Measurements from ENCODE around the gene IRF8. TPM values are rescaled to one million over a fixed set of nuclear protein-coding genes. Genes with fewer than 3 reads are reported as not detected.
A peak's percentile ranks its signal among the peaks of the same experiment; 100 is the strongest.

The IRF8 gene
- total RNA-seq, 1 donor from 2014 or later = 2.2 TPM

DNA sequence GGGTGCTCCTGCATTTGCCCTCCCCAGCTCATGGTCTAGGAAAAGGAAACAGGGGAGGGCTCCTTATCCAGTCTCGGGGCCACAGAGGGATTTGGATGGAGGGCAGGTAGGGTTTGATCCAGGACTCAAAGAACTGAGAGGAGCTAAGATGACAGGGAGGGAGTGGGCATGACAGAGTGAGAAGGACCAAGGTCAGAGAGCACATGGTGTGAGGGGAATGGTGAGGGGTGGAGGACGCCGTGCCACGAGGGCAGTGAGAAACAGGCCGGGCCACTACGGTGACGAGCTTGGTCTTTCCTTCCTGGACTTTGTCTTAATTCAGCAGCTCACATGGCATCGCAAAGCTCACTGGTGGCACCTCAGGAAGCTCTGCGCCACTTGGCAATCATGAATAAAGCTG is 35.2 kb downstream of the IRF8 start:
- DNase-seq (ENCODE audit: low read depth) = no peak
- H3K4me3 ChIP-seq (ENCODE audit: low read depth, low read length) = no peak overlapping the region
- H3K36me3 ChIP-seq (ENCODE audit: control insufficient read depth, insufficient read depth, low read length) = no peaks in the 10 kb centered on the region
- no peaks in the 10 kb centered on the region for H3K27me3 ChIP-seq (ENCODE audit: control insufficient read depth, insufficient read depth, low read length)
- TF ChIP-seq, protein P1, sequence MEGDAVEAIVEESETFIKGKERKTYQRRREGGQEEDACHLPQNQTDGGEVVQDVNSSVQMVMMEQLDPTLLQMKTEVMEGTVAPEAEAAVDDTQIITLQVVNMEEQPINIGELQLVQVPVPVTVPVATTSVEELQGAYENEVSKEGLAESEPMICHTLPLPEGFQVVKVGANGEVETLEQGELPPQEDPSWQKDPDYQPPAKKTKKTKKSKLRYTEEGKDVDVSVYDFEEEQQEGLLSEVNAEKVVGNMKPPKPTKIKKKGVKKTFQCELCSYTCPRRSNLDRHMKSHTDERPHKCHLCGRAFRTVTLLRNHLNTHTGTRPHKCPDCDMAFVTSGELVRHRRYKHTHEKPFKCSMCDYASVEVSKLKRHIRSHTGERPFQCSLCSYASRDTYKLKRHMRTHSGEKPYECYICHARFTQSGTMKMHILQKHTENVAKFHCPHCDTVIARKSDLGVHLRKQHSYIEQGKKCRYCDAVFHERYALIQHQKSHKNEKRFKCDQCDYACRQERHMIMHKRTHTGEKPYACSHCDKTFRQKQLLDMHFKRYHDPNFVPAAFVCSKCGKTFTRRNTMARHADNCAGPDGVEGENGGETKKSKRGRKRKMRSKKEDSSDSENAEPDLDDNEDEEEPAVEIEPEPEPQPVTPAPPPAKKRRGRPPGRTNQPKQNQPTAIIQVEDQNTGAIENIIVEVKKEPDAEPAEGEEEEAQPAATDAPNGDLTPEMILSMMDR (IDR thresholded peaks at IDR 0.05; ENCODE audit: insufficient read depth, low read length, poor library complexity, severe bottlenecking) = no peak

DNA sequence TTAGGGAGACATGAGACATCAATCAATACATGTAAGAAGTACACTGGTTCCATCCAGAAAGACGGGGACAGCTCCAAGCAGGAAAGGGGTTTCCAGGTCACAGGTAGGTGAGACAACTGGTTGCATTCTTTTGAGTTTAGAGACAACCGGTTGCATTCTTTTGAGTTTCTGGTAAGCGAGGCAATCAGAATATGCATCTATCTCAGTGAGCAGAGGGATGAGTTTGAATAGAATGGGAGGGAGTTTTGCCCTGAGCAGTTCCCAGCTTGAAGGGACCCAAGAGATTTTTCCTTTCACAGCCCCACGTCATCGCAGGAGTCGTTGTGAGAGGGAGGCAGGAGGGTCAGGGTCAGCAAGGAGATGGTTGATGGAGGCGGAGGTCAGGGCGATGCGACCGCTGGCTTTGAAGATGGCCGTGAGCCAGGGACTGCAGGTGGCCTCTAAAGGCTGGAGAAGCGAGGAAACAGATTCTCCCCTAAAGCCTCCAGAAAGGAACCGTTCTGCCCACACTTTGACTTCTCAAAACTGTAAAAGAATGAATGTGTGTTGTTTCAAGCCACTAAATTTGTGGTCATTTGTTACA is 36.5 kb downstream of the IRF8 start:
- no peak for DNase-seq (ENCODE audit: low read depth)
- Histone ChIP-seq H3K4me3 (ENCODE audit: low read depth, low read length) (no peak overlapping the region), H3K27me3 (ENCODE audit: control insufficient read depth, insufficient read depth, low read length) (no peaks in the 10 kb centered on the region), H3K36me3 (ENCODE audit: control insufficient read depth, insufficient read depth, low read length) (no peaks in the 10 kb centered on the region)
- TF ChIP-seq, protein P1 (IDR thresholded peaks at IDR 0.05; ENCODE audit: insufficient read depth, low read length, poor library complexity, severe bottlenecking) = no peak

DNA sequence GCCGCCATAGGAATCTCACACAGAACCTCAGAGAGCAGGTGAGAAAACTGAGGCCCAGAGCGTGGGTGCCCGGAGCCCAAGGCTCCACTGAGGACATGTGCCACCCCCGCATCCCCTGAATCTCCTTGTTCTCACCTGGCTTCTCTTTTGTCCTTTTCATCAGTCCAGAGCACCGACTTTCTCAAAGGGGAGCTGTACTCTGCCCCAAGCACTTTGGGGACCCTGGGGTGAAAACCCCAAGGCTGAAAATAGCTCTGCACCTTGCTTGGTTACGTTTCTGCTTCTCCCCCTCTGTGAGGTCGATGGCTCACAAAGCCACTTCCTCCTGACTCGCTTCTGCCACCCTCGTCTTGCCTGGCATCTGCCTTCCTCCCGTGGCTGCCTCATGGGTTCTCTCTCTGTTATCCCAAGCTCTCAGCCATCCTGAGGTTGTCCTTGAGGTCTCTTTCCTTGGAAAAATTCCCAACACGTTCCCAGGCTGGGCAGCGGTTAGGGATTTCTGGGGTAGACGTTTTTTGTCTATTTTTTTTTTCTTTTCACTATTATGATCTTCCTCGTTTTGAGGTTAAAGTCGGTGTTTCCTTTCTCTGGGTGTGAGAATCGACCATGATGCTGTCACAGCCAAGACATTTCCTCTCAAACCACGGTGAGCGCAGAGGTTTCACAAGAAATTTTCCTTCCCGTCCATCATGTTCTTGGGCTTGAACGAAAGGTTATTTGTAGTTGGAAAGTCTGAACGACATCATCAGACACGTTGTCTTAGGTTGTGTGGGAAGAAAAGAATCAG is 37.2 kb downstream of the IRF8 start:
- no peaks in the 10 kb centered on the region for H3K36me3 ChIP-seq (ENCODE audit: control insufficient read depth, insufficient read depth, low read length)
- no peaks in the 10 kb centered on the region for H3K27me3 ChIP-seq (ENCODE audit: control insufficient read depth, insufficient read depth, low read length)
- TF ChIP-seq, protein P1 (IDR thresholded peaks at IDR 0.05; ENCODE audit: insufficient read depth, low read length, poor library complexity, severe bottlenecking) = no peak
- no peak overlapping the region for H3K4me3 ChIP-seq (ENCODE audit: low read depth, low read length)
- no peak for DNase-seq (ENCODE audit: low read depth)

DNA sequence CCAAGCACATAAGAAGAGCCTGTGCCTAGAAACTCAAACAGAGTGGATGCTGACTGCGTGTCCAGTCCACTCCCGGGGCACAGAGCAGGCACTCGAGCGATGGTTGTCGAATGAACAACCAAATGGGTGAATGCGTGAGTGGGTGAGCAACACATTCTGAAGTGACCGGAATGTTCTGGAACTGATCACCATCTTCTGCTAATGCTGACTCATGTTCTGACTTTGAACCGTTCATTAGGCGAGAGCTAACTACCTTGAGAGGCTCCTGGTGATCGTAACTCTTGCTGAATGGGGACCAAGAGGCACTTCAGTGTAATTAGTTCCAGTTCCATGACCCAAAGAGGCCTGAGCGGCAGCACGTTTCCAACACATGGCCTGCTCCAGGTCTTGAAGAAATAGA is 37.9 kb downstream of the IRF8 start:
- no peak for DNase-seq (ENCODE audit: low read depth)
- H3K27me3 ChIP-seq (ENCODE audit: control insufficient read depth, insufficient read depth, low read length) = no peaks in the 10 kb centered on the region
- H3K4me3 ChIP-seq (ENCODE audit: low read depth, low read length) = no peak overlapping the region
- TF ChIP-seq, protein P1 (IDR thresholded peaks at IDR 0.05; ENCODE audit: insufficient read depth, low read length, poor library complexity, severe bottlenecking) = no peak
- H3K36me3 ChIP-seq (ENCODE audit: control insufficient read depth, insufficient read depth, low read length) = no peaks in the 10 kb centered on the region

DNA sequence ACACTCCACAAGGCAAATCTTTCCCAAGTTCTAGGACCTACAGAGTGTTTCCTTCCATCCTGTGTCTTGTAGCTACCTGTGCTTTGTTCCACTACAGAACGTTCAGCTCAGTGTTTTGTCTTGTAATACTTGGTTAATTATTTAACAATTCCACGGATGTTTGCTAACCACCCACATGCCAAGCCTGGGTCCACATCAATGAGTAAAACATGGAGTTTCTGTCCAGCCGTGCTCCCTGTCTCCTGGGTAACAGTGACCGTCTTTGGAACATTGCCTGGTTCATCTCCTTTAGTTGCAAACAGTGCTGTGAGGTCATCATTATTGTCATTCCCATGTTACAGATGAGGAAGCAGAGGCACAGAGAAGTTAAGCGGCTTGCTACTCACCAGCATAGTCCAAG is 41.3 kb downstream of the IRF8 start:
- no peaks in the 10 kb centered on the region for H3K27me3 ChIP-seq (ENCODE audit: control insufficient read depth, insufficient read depth, low read length)
- TF ChIP-seq, protein P1 (IDR thresholded peaks at IDR 0.05; ENCODE audit: insufficient read depth, low read length, poor library complexity, severe bottlenecking) = no peak
- peak; percentile 39 for DNase-seq (ENCODE audit: low read depth)
- H3K36me3 ChIP-seq (ENCODE audit: control insufficient read depth, insufficient read depth, low read length) = no peaks in the 10 kb centered on the region
- no peak overlapping the region for H3K4me3 ChIP-seq (ENCODE audit: low read depth, low read length)
